Keratinocyte (primary cell): ENCODE results near the gene MAGI1.

Experiments used
- EZH2 ChIP-seq: IDR thresholded peaks from one replicate; pipeline ENCODE4 v1.6.1; 2012; ENCODE audit warnings: inconsistent platforms, mild to moderate bottlenecking, low read length, moderate library complexity
- TF ChIP-seq, protein P1 (sequence below), 3 experiments: IDR thresholded peaks in 1 of 3; conservative IDR thresholded peaks in 1 of 3; optimal IDR thresholded peaks in 1 of 3; 2 replicates in 2 of 3; 3 replicates in 1 of 3; pipeline versions ENCODE3 to v1.5.1; 2011; ENCODE audit warnings: low read length in 3 of 3, mild to moderate bottlenecking in 3 of 3, moderate library complexity in 2 of 3, control low read depth in 1 of 3, inconsistent platforms in 1 of 3; ENCODE audit not compliant: insufficient read depth in 2 of 3; ENCODE audit errors: extremely low read depth in 1 of 3

DNA sequence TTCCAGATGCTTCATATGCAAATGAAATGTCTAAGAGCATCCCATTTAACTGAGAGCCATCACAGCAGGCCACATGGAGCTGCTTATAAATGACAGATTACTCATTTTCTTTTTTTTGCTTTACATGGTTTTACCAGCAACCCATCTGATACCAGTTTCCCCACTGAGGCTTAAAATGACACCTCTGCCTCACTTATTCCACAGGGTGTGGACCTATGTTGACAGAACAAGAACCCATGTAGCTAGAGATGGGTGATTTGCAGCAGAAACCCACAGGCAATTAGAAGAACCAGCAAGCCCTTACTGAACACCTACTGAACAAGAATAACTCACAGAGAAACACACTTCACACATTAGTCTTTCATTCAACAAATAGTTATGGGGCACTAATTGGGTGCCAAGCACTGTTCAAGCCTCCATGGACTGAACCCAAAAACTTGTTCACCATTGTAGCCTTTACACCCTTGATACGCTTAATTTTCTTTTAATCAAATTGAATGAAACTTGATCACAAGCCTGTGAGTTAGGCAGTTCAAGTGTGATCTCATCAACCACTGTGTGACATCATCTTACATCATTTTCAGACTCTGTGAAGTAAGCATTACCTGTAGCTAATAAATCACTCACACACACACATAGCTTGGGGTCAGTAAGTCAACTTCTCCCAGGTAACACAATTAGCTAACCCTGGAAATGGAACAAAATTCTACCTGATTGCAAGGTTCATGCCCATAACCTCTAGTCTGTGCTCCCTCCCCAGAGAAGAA, 45.4 kb downstream of the MAGI1 start:
- TF ChIP-seq, protein P1, sequence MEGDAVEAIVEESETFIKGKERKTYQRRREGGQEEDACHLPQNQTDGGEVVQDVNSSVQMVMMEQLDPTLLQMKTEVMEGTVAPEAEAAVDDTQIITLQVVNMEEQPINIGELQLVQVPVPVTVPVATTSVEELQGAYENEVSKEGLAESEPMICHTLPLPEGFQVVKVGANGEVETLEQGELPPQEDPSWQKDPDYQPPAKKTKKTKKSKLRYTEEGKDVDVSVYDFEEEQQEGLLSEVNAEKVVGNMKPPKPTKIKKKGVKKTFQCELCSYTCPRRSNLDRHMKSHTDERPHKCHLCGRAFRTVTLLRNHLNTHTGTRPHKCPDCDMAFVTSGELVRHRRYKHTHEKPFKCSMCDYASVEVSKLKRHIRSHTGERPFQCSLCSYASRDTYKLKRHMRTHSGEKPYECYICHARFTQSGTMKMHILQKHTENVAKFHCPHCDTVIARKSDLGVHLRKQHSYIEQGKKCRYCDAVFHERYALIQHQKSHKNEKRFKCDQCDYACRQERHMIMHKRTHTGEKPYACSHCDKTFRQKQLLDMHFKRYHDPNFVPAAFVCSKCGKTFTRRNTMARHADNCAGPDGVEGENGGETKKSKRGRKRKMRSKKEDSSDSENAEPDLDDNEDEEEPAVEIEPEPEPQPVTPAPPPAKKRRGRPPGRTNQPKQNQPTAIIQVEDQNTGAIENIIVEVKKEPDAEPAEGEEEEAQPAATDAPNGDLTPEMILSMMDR (optimal IDR thresholded peaks at IDR 0.05 in 1 of 3, IDR thresholded peaks at IDR 0.05 in 1 of 3, conservative IDR thresholded peaks at IDR 0.05 in 1 of 3; ENCODE audit: extremely low read depth in 1 of 3, insufficient read depth in 2 of 3, low read length in 3 of 3): no peak
- TF ChIP-seq EZH2: no peak
